OCI-LY3 (cell line): ENCODE data around the gene ADARB2.

Source experiments
- CTCF ChIP-seq: fragments of 200-600, 300-600 bp; sonication (generic); IDR thresholded peaks from 2 replicates; pipeline ENCODE4 v1.5.1; 2014; ENCODE audit warnings: antibody characterized with exemption, low read length, low read depth
- EZH2phosphoT487 ChIP-seq: fragments of 200-600 bp; shearing (Covaris generic); IDR thresholded peaks from 2 replicates; pipeline ENCODE4 v1.6.1; 2018; ENCODE audit warnings: antibody characterized with exemption, mixed run types, low read depth

DNA sequence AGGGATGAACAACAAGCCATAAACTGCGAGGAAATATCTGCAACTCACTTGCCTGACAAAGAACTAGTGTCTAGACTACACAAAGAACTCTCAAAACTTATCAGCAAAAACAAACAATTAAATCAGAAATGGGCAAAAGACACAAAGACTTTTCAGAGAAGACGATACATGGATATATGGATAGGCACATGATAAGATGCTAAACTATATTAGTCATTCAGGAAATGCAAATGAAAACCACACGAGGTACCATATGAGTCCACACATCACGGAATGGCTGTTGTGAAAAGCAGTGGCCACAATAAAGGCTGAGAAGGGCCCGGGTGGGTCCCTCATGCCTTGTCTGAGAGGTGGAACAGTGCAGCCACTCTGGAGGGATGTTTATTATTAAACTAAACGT, 413.4 kb downstream of the ADARB2 start:
- TF ChIP-seq CTCF (no peak), EZH2phosphoT487 (no peak)
